HG03439 (cell line): Measurements from ENCODE around the gene COL4A6.

Experiments used
- ATAC-seq: cut with Tn5 transposase; IDR thresholded peaks from one replicate; pipeline ENCODE4 v1.9.1; 2021; ENCODE audit warnings: mild to moderate bottlenecking, moderate library complexity; ENCODE audit not compliant: unreplicated experiment

Gene COL4A6

GRCh38 chrX:108275732-108276131 is 162.5 kb downstream of the COL4A6 start:
- no peak for ATAC-seq

- no peak for ATAC-seq
Observed at GRCh38 chrX:108271397-108271787, 166.8 kb downstream of the COL4A6 start.

GRCh38 chrX:108270739-108271396 is 167.4 kb downstream of the COL4A6 start:
- ATAC-seq = no peak

GRCh38 chrX:108270280-108270679 is 167.9 kb downstream of the COL4A6 start:
- no peak for ATAC-seq

- no peak for ATAC-seq
Observed at GRCh38 chrX:108268434-108269080, 169.7 kb downstream of the COL4A6 start.

- ATAC-seq = no peak
Observed at GRCh38 chrX:108267557-108267956, 170.7 kb downstream of the COL4A6 start.

GRCh38 chrX:108264376-108264775 is 173.8 kb downstream of the COL4A6 start:
- no peak for ATAC-seq

- ATAC-seq = no peak
Observed at GRCh38 chrX:108261549-108262203, 176.5 kb downstream of the COL4A6 start.

GRCh38 chrX:108257556-108257955 is 180.7 kb downstream of the COL4A6 start:
- ATAC-seq = no peak

- ATAC-seq = no peak
Observed at GRCh38 chrX:108254636-108255035, 183.6 kb downstream of the COL4A6 start.

- no peak for ATAC-seq
Observed at GRCh38 chrX:108250654-108251579, 187.3 kb downstream of the COL4A6 start.

- ATAC-seq = no peak
Observed at GRCh38 chrX:108246304-108246954, 191.8 kb downstream of the COL4A6 start.

GRCh38 chrX:108245462-108245861 is 192.8 kb downstream of the COL4A6 start:
- no peak for ATAC-seq

- no peak for ATAC-seq
Observed at GRCh38 chrX:108235986-108236385, 202.2 kb downstream of the COL4A6 start.

GRCh38 chrX:108230574-108230973 is 207.6 kb downstream of the COL4A6 start:
- no peak for ATAC-seq

GRCh38 chrX:108224727-108225621 is 213.2 kb downstream of the COL4A6 start:
- ATAC-seq = no peak

- no peak for ATAC-seq
Observed at GRCh38 chrX:108224218-108224617, 214.0 kb downstream of the COL4A6 start.

- ATAC-seq = no peak
Observed at GRCh38 chrX:108223585-108223984, 214.6 kb downstream of the COL4A6 start.

- ATAC-seq = no peak
Observed at GRCh38 chrX:108221301-108221864, 216.8 kb downstream of the COL4A6 start.
